Middle frontal gyrus (tissue), 1 donor: ENCODE measurements around the gene GLT1D1.

ENCODE experiments used
- DNase-seq: peaks from one replicate; pipeline ENCODE4 v3.0.0-alpha.2; 2015; ENCODE audit warnings: low spot score; ENCODE audit errors: extremely low spot score

Gene GLT1D1

GRCh38 chr12:128995619-128996018, 142.3 kb downstream of the GLT1D1 start:
- no peak for DNase-seq

DNA sequence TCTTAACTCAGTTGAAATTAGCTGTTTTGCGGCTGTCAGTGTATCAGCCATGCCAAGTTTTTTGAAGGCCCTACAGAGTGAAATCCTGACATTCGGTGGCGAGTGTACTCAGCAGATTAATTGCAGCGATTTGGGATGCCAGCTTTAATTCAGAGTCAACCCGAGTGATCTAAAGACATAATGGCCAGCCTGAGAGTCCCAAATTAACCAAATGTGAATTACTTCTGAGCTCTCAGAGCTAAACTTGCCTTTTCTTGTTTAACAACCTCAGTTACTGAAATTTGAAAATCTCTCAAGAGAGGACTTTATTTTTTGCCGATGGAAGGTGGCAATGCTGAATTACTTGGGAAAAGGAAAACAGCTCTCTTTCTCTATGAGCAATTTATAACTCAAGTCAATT, 148.5 kb downstream of the GLT1D1 start:
- no peak for DNase-seq

DNA sequence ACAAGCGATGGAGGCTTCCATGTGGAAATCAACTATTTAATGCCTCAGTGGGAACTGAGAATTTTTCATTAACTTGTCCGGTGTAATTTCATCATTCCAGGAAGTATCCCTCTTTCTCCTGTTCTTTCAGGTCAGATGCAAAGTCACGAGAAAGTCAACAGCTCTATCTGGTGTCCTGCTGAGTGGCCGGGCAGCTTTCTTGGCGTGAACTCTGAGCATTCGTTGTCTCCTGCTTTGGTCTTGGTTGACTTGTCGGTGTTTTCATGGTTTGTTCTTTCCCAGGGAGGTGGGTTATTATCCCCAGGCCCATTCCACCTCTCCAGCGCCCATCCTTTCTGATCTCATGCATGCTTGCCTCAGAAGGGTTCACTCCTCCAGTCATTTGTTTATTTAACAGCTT, 149.1 kb downstream of the GLT1D1 start:
- no peak for DNase-seq

- DNase-seq, result no peak
These were observed 152.1 kb downstream of the GLT1D1 start for GRCh38 chr12:129005416-129005815.

- no peak for DNase-seq
These were observed 152.6 kb downstream of the GLT1D1 start for GRCh38 chr12:129005829-129006228.

- DNase-seq, result no peak
These were observed 156.8 kb downstream of the GLT1D1 start for GRCh38 chr12:129009833-129010622.

- DNase-seq, result no peak
These were observed 162.9 kb downstream of the GLT1D1 start for GRCh38 chr12:129016159-129016558.

DNA sequence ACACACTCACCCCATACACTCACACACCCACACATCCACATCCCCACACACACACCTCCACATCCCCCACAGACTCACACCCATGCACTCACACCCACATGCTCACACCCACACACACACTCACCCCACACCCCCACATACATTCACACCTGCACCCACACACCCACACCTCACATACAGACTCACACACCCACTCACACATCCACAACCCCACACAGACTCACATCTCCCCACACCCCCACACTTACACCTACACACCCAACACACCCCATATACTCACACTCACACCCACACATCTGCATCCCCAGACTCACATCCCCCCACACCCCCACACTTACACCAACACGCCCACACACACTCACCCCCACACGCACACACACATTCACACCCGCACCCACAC, 171.8 kb downstream of the GLT1D1 start:
- no peak for DNase-seq

DNA sequence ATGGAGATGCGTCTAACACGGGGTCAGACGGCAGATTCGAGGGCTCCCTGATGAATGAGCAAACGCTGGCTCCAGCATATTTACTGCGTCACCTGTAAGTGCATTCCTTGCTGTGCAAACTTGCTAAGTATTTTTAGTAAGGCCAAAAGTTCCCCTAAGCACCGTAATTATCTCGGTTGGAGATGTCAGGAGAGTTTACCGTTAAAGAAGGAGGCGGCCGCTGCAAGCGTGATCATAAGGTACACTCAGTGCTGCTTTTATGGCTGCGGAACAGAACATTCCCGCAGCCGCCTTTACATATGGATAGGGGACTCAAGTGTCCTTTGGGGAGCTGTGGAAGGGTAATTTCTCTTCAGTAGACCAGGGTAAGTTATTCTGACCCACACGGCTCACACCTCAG, 175.6 kb downstream of the GLT1D1 start:
- no peak for DNase-seq
